ENCODE results near the gene OR2H1.
A peak's percentile ranks its signal among the peaks of the same experiment; 100 is the strongest.
"Not testable (repeated sequence)": the region's sequence is repeated elsewhere in the genome, so short reads cannot be mapped to it uniquely, and the experiment has no call there.

The OR2H1 gene

DNA sequence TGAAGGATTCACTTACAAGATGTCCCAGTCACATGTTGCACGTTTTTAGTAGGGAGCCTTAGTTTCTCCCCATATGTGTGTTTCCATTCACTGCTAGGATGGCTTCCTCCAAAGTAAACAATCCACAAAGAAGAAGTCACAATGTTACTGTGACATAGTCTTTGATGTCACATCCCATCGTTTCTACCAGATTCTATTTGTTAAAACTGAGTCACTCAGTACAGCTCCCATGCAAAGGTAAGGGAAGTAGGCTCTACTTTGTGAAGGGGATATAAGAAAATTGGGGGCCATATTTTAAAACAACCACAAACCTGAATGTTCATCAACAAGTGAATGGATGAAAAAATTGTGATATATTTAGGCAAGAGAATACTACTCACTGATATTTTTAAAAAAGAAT lies at the start of gene OR2H1, which contains the start of gene OR11A1:
Gene OR2H1, plus strand, starts transcription at position 185 of the 400 bp plus-strand sequence. CDS start 4,615 bp downstream, outside the sequence.
Gene OR11A1, minus strand, starts transcription at position 101 of the 400 bp plus-strand sequence. CDS start 29,430 bp downstream, outside the sequence.
- H3K4me3 ChIP-seq (ENCODE audit: low read length): no peak within 1 kb of the TSS
- no peak for DNase-seq (ENCODE audit: low read depth)
- TF ChIP-seq, protein P1, sequence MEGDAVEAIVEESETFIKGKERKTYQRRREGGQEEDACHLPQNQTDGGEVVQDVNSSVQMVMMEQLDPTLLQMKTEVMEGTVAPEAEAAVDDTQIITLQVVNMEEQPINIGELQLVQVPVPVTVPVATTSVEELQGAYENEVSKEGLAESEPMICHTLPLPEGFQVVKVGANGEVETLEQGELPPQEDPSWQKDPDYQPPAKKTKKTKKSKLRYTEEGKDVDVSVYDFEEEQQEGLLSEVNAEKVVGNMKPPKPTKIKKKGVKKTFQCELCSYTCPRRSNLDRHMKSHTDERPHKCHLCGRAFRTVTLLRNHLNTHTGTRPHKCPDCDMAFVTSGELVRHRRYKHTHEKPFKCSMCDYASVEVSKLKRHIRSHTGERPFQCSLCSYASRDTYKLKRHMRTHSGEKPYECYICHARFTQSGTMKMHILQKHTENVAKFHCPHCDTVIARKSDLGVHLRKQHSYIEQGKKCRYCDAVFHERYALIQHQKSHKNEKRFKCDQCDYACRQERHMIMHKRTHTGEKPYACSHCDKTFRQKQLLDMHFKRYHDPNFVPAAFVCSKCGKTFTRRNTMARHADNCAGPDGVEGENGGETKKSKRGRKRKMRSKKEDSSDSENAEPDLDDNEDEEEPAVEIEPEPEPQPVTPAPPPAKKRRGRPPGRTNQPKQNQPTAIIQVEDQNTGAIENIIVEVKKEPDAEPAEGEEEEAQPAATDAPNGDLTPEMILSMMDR (IDR thresholded peaks at IDR 0.05; ENCODE audit: insufficient read depth, low read depth, low read length, missing control alignments): no peak

DNA sequence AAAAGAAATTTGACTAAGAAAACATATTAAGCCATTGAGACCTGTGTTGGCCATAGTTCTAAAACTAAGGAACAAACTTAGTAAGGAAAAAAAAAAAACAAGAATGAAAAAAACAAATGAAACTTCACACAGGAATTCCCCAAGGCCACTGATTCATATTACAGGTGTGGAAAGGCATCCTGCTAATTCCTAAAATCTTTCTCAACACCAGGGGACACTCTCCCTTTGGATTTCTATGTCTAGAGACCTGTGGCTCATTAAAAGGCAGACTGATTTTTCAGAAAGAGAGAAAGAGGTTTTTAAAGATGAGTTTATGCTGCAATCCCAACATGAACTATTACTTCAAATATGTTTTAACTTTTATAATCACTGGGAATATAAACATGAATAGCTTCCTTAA lies 42.4 kb upstream of the OR2H1 start, which contains the start of gene OR12D1:
Gene OR12D1, plus strand, starts transcription at position 341 of the 400 bp plus-strand sequence.
- TF ChIP-seq, protein P1 (IDR thresholded peaks at IDR 0.05; ENCODE audit: insufficient read depth, low read depth, low read length, missing control alignments): peak; percentile 46
- H3K4me3 ChIP-seq (ENCODE audit: low read length): no peak within 1 kb of the TSS
- DNase-seq (ENCODE audit: low read depth): peak; percentile 66

DNA sequence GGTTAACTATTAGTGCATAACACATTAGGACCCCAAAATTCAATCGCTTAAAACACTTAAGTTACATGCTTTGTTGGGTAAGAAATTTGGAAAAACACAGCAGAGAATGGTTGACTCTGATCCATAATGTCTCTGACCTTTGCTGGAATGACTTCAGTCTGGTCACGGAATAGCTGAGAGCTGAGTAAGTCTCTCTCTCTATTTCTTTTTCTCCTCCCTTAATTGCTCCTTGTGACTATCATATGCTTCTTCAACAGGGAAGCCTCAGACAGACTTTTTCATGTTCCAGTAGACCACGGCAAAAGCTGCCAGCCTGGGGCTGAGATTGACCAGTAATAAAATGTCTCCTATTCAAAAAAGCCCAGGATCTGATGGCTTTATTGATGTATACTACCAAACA lies 37.4 kb upstream of the OR2H1 start:
- TF ChIP-seq, protein P1 (IDR thresholded peaks at IDR 0.05; ENCODE audit: insufficient read depth, low read depth, low read length, missing control alignments): no peak
- no peak for DNase-seq (ENCODE audit: low read depth)
- no peak overlapping the region for H3K4me3 ChIP-seq (ENCODE audit: low read length)

DNA sequence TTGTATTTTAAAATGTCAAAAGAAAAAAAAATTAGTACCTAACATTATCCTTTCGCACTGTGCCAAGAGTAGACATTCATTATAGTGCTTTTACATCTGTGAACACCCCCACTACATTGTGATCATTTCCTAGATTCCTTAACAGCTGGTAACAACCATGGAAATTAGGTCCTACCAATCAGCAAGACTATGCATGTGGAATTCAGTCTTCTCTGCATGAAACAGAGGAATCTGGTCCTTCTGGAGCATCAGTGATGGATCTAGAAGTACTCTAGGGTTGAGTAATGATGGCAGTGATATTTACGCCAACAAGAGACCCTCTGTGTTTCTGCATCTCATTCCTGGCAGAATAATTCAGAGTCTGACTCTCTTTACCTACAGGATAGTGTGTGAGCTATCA lies 32.8 kb upstream of the OR2H1 start:
- no peak overlapping the region for H3K4me3 ChIP-seq (ENCODE audit: low read length)
- DNase-seq (ENCODE audit: low read depth): no peak
- TF ChIP-seq, protein P1 (IDR thresholded peaks at IDR 0.05; ENCODE audit: insufficient read depth, low read depth, low read length, missing control alignments): no peak

DNA sequence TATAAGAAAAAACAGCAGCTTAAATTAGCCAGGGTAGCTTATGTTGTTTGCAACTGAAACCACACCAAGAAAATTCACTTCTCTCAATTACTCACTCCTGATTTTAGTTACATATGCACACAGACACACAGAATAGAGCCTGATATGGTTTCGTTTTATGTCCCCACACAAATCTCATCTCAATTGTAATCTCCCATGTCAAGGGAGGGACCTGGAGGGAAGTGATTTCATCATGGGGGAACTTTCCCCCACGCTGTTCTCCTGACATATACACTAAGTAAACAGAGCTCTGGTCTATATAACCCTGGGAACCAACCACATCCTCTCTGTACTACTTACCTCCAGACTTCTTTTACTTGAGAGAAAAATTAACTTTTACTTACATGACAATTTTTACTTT lies 32.4 kb upstream of the OR2H1 start:
- TF ChIP-seq, protein P1 (IDR thresholded peaks at IDR 0.05; ENCODE audit: insufficient read depth, low read depth, low read length, missing control alignments): no peak
- no peak overlapping the region for H3K4me3 ChIP-seq (ENCODE audit: low read length)
- DNase-seq (ENCODE audit: low read depth): peak; percentile 5

DNA sequence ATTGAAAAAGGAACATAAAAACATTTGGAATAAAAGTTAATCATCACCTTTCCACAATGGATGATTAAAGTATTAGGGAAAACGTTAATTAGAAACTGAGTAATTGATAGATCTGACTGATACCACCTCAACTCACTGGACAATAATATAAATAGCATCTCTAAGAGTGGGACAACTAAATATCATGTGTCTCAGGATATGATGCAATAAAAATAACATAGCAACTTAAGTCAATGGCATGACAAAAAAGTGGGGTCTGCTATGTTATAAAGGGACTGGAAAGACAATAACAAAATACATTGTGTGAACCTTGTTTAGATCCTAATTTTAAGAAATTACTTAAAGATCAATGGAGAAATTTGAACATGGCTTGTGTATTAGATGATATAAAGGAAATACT lies 31.9 kb upstream of the OR2H1 start:
- TF ChIP-seq, protein P1 (IDR thresholded peaks at IDR 0.05; ENCODE audit: insufficient read depth, low read depth, low read length, missing control alignments): no peak
- DNase-seq (ENCODE audit: low read depth): no peak
- no peak overlapping the region for H3K4me3 ChIP-seq (ENCODE audit: low read length)

DNA sequence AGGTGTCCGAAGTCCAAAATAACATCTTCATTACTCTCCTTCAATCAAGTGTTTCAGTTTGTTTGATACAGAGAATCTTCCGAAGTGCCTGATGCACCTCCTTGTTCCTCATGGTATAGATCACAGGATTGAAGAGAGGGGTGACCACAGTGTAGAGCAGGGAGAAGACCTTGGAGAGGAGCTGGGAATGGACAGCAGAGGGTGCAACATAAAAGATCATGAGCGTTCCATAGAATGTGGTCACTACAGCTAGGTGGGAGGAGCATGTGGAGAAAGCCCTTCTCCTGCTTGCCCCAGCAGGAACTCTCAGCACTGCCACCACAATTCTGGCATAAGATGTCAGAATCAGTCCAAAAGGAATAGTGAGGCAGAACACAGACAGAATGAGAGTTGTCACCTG lies 30.3 kb upstream of the OR2H1 start:
- DNase-seq (ENCODE audit: low read depth): no peak

DNA sequence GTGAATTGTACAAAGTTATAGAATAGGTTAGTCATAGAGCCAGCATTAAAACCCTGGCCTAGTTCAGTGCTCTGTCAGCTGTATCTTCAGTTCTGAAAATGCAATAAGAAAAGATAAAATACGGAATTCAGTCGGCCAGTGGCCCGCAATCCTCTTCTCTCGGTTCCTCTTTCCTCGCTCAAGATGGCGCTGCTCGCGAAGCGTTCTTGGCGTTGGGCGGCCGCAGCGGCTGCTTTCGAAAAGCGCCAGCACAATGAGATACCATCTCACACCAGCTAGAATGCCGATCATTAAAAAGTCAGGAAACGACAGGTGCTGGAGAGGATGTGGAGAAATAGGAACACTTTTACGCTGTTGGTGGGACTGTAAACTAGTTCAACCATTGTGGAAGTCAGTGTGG lies 20.2 kb upstream of the OR2H1 start:
- not testable (repeated sequence) for DNase-seq (ENCODE audit: low read depth); H3K4me3 ChIP-seq (ENCODE audit: low read length)

More for the DNA sequence above, 30.3 kb upstream of the OR2H1 start:
- TF ChIP-seq, protein P1 (IDR thresholded peaks at IDR 0.05; ENCODE audit: insufficient read depth, low read depth, low read length, missing control alignments): no peak
- no peak overlapping the region for H3K4me3 ChIP-seq (ENCODE audit: low read length)
